ENCODE measurements around the gene SLC23A3.

The SLC23A3 gene

GRCh38 chr2:219175928-219176817, 6.3 kb upstream of the SLC23A3 start:
- no peak for DNase-seq (ENCODE audit: low read depth in 2 of 2)

- no peak for DNase-seq (ENCODE audit: low read depth in 2 of 2)
Measured at GRCh38 chr2:219175486-219175885, 5.7 kb upstream of the SLC23A3 start.

- DNase-seq (ENCODE audit: low read depth in 2 of 2), result no peak
Measured at GRCh38 chr2:219174801-219175200, 5.0 kb upstream of the SLC23A3 start.

DNA sequence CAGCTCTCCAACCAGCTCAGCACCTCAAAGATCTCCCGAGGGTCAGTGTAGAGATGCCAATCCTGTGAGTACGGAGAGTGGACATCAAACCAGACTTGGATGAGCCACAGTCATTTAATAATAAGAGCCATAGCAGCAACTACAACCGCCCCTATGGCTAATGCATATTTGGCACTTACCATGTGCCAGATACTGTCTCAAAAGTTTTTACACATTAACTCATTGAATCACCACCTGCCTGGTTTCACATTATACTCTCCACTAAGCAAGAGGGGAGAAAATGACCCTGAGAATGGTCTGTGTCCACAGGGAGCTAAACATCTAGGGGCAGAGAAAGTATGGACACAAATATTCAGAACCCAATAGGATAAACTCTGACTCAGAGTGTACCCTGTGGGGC, 4.3 kb upstream of the SLC23A3 start:
- DNase-seq (ENCODE audit: low read depth in 2 of 2), result no peak

GRCh38 chr2:219173176-219173575, 3.3 kb upstream of the SLC23A3 start:
- DNase-seq (ENCODE audit: low read depth in 2 of 2), result no peak

DNA sequence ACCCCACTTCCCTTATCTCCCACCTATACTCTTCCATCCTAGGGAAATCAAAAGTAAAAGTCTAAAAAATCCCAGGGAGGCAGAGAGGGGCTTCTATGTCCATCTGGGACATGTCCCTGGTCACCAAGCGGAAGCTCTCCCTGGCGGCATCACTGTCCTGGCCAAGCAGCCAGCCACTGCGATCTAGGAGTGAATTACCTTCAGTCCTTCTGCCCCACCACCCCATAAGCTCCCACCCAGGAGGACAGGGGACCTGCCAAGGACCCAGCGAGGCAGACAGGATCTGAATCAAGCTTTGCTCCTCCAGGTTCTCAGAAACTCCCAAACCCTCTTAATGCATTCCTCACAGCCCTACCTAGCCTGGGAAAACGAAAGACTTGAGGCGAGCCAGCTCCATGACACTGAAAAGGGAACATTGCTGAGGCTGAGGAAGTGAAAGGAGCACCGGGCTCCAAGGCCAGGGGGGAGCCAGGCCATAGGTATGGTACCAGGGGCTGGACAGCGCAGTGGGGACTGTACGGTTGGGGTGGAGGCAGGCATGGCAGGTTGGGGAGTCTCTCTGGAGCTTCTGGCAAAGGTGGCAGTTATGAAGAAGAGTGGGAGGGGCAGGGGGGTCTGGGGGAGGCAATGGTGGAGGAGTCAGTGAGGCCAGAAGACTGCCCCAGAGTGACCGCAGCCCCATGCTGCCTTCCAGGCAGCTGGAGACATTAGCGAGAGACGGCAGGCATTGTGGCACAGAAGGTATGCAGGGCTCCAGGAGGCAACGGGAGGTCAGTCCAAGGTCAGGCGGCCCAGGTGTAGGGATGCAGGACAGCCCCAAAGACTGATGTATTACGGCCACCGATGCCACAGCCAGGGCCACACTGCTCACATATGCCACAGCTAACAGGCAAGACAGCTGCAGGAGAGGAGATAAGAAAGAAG, 2.7 kb upstream of the SLC23A3 start:
- no peak for DNase-seq (ENCODE audit: low read depth in 2 of 2)

GRCh38 chr2:219171231-219171651, 1.4 kb upstream of the SLC23A3 start:
- DNase-seq (ENCODE audit: low read depth in 2 of 2), result peak; percentile 24 to 34

DNA sequence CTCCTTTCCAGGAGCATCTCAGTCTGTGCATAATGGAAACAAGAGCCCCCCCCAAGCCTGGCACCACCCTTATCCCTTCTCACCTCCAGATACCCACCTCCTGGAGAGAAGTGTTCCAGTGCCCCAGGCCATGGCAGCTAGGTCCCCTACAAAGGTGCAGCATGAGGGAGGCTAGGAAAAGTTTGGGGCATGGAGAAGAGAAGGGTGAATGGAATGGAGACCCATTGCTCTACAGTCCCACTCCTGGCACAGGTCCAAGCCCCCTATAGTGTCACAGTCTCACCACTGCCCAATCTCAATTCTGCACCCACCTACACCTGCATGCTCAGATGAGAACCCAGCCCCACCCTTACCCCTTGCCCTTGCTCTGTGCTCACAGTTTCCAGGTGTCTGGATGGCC, 897 bp downstream of the SLC23A3 start:
- no peak for DNase-seq (ENCODE audit: low read depth in 2 of 2)

- no peak for DNase-seq (ENCODE audit: low read depth in 2 of 2)
Measured at GRCh38 chr2:219168526-219168925, 1.3 kb downstream of the SLC23A3 start.

- DNase-seq (ENCODE audit: low read depth in 2 of 2), result no peak
Measured at GRCh38 chr2:219167997-219168396, 1.8 kb downstream of the SLC23A3 start.

DNA sequence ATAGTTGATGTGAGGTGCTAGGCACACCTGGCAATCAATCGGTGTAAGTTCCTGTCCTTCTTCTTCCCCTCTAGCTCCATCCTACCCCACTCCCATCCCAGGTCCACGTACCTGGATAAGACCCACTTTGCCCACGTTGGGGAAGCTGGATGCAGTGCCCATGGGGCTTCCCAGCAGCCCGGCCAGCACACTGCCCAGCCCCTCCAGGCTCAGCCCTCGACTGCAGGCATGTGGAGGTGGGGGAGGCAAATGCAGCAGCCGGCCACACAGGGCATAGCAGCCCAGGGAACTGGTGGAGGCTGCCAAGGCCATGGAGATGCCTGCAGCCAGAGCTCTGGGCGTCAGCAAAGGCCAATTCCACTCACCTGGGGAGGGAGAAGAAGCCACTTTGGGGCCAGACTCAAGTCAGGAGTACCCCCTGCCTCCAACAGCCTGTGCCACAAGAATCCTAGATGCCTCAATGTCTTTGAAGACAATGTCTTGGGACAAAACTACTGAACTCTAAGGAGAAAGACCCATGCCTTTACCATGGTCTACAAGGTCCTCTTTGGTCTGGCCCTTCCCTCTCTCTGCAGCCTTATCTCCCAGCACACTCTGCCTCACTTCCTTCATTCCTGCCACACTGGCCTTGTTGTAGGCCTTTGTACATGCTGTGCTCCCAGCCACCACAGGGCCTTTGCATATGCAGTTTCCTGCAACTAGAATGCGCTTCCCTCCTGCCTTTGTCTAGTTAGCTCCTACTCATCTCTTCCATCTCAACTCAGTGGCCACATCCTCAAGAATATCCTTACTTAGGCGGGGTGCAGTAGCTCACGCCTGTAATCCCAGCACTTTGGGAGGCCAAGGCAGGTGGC, 4.5 kb downstream of the SLC23A3 start:
- no peak for DNase-seq (ENCODE audit: low read depth in 2 of 2)

DNA sequence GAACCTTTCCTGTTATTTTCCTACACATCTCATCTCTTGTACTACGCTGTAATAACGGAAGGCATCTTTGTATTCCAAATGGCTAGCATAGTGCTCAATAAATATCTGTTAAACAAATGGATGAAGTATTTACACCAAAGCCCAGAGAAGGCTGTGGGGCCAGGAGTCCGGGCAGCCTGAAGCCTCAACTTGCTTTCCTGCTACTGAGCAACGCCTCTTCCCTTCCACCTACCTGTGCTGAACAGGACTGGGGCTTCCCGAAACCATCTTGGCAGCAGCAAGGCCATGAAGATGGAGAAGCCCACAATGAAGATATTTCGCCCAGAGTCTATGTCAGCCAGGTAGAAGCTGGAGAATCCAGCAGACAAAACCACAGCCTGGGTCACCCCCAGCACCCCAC, 6.7 kb downstream of the SLC23A3 start:
- no peak for DNase-seq (ENCODE audit: low read depth in 2 of 2)

- DNase-seq (ENCODE audit: low read depth in 2 of 2), result no peak
Measured at GRCh38 chr2:219161097-219161496, 8.7 kb downstream of the SLC23A3 start.

DNA sequence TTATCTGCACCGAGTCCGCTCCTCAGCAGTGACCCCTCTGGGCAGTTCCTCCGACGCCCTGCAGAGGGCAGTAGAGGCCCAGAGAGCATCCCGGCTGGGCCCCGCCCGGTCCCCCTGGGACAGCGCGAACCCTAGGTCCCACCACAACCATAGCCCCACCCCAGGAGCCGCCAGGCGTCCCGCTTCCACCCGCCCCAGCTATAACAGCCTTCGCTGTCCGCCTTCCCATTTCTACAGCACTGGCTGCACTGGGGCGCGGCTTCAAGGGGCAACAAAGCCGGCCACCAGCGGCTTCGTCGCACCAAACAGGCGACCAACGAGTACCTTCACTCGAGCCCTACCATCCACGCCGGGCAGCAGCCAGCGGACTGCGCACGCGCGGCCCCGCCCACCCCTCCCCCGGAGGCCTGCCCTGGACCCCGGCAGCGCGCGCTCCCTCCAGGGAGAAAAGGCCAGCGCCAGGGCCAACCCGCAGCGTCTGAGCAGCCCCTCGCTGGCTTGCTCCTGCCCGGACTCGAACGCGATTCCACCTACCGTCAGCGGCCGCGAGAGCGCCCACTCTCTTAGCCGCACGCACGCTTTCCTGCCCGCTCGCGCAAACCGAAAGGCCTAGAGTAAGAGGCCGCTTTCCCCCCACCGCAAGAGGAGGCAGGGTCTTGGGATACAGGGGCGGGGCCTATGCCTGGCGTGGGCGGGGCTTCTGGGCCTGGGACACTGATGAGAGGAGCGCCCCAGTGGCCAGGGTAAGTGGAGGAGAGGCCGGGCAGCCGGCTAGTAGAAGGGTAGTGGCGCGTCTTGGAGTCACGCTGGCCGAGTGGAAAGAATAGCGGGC, 9.4 kb downstream of the SLC23A3 start, which contains the start of gene NHEJ1:
Gene NHEJ1 (minus strand): TSS at position 630 of the 832 bp plus-strand sequence. CDS start 2,453 bp downstream, outside the sequence.
- peak; percentile 85 to 86 for DNase-seq (ENCODE audit: low read depth in 2 of 2)

DNA sequence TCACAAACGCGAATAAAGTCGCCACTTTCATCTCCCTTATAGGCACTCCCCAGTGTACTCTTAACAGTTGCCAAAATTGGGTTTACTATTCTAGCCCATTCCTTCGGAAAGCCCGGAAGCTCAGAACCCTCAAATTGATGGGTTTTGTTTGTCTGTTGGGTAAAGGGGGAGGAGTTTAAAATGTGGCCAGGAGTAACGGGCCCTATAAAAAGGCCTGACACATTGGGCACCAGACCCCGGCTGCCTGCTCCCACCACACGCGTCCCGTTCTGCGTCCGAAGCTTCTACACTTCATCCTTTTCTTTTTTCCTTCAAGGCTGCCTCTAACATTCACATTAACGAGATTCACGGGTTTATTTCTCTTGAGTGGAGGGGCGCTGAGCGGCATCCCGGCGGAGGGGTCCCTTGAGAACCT, 10.1 kb downstream of the SLC23A3 start:
- no peak for DNase-seq (ENCODE audit: low read depth in 2 of 2)

DNA sequence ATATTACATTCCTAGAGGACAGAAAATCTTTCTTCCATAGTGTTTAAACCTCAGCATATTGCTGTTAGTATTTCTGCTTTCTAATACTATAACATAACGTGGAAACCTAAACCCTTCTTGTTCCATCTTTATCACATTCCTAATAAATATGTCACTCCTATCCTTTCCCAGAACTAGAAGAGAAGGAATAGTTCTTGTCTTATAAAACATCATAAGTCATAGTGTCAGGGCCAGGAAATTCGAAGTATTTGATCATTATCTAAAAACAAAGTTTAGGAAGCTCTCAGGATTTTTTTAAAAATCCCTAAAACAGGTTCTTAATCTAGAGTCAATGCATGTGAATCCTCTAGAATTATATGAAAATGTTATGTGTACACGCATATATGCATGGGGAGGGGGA, 11.2 kb downstream of the SLC23A3 start:
- no peak for DNase-seq (ENCODE audit: low read depth in 2 of 2)

GRCh38 chr2:219158025-219158424, 11.8 kb downstream of the SLC23A3 start:
- DNase-seq (ENCODE audit: low read depth in 2 of 2), result no peak

DNA sequence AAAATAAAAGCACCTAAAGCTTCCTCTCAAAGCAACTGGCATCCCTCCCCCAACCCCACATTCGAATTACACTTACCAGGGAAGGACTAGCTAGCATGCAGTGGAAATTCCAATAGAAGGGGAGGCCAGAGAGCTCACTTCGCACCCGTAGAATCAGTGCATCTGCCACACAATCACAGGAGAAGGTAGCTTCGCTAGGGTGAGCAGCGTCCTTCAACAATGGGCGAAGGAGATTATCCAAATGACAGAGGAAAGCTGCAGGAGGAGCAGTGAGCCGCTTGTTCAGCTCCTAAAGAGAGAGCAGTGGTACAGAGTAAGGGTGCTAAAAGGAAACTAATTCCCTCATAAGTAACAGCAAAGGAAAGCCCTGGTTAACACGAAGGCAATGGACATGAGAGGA, 12.4 kb downstream of the SLC23A3 start:
- no peak for DNase-seq (ENCODE audit: low read depth in 2 of 2)

DNA sequence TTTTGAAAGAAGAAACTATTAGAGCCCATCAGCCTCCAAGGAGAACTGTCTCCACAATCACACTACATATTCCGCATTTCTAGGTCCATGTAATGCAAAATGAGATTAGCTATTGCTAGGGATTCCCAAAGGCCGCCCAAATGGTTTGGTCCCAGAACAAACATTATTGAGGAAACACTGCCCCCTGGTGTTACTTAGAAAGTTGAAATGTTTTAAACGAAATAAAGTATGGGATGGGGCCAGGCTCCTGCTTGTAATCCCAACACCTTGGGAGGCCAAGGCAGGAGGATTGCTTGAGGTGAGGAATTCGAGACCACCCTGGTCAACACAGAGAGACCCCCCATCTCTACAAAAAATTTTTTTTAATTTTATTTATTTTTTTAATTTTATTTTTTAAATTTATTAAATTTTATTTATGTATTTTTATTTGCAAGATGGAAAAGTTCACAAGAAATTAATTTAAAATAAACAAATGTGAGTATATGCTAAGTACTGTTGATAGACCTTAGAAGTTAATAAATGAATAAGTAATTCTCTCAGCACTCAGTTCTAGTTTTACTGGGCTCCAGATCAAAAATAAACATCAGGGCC, 14.7 kb downstream of the SLC23A3 start:
- DNase-seq (ENCODE audit: low read depth in 2 of 2), result peak; percentile 40 to 57

DNA sequence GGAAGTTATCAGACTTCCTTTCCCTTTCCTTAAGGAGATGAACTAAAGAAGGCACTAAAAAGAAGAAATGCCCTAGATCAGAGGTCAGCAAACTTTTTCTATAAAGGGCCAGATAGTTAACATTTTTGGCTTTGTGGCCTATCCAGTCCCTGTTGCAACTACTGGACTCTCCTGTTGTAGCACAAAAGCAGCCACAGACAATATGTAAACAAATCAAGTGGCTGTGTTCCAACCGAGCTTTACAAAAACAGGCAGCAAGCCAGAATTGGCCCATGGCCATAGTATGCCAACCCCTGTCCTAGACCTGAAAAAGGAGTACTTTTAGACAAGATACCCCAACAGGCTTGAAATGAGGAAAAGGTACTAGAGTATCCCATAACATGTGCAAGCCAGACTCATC, 20.2 kb downstream of the SLC23A3 start:
- no peak for DNase-seq (ENCODE audit: low read depth in 2 of 2)

All from fibroblast of skin of left quadriceps (primary cell).